GM12878 (cell line): ENCODE results near the gene ATG4A. TPM values are rescaled to one million over a fixed set of nuclear protein-coding genes. Genes with fewer than 3 reads are reported as not detected.

Experiments used
- ATAC-seq: fragments of 200-7000 bp; cut with Tn5 transposase; 3 replicates; pipeline ENCODE4 v1.9.1; 2020; ENCODE audit warnings: mild to moderate bottlenecking, moderate library complexity
- BruUV-seq: library from RNA; stranded (reverse); fragments of 400-500 nt; replicated peaks from 2 replicates; lab custom pipeline; 2021; lab: Mats Ljungman, UMichigan
- CTCF ChIA-PET: fragments of 300-600 bp; sonication (Branson Sonifier 250); formaldehyde crosslinking; extraction: SDS; loops from one replicate; lab custom pipeline; 2021; ENCODE audit warnings: inconsistent platforms; lab: Yijun Ruan, JAX
- POLR2A ChIA-PET: fragments of 350-600 bp; formaldehyde crosslinking; extraction: SDS; loops from one replicate; lab custom pipeline; 2021; ENCODE audit warnings: inconsistent platforms; lab: Charles Lee
- RAD21 ChIA-PET: fragments of 300-600 bp; sonication (Branson Sonifier 250); formaldehyde crosslinking; loops from one replicate; lab custom pipeline; 2023; ENCODE audit warnings: antibody characterized with exemption; ENCODE audit not compliant: unreplicated experiment; lab: Charles Lee
- SMC1A ChIA-PET: fragments of 300-600 bp; sonication (Branson Sonifier 250); formaldehyde crosslinking; loops from one replicate; lab custom pipeline; 2023; ENCODE audit not compliant: unreplicated experiment, uncharacterized antibody; lab: Charles Lee
- DNase-seq: peaks from one replicate; pipeline ENCODE4 v3.0.0-alpha.2; 2011; ENCODE audit warnings: low read depth, low spot score
- FAIRE-seq: peaks from 3 replicates; lab custom pipeline; 2011; peaks lifted over from hg19 to GRCh38; lab: Jason Lieb, UNC
- H2AFZ ChIP-seq: 2 replicates; pipeline ENCODE4 v1.6.0; 2011; ENCODE audit warnings: low read depth, low read length, control low read depth; ENCODE audit not compliant: control insufficient read depth
- H3K27ac ChIP-seq: 2 replicates; pipeline ENCODE4 v1.5.1; 2011; ENCODE audit warnings: control low read depth; ENCODE audit not compliant: control insufficient read depth, insufficient read depth
- H3K27me3 ChIP-seq, 2 experiments: replicated peaks in 1 of 2; 2 replicates each; pipeline versions ENCODE4 v1.6.0 to v1.6.1; 2011; ENCODE audit warnings: low read length in 1 of 2; ENCODE audit not compliant: control insufficient read depth in 2 of 2, insufficient read depth in 2 of 2
- H3K36me3 ChIP-seq, 2 experiments: 2 replicates each; pipeline ENCODE4 v1.5.1; 2011; ENCODE audit warnings: low read length in 1 of 2; ENCODE audit not compliant: control insufficient read depth in 2 of 2, insufficient read depth in 2 of 2
- H3K4me1 ChIP-seq: 2 replicates; pipeline ENCODE4 v1.6.1; 2011; ENCODE audit warnings: mild to moderate bottlenecking, low read length, moderate library complexity, mixed read lengths; ENCODE audit not compliant: control insufficient read depth, insufficient read depth
- H3K4me2 ChIP-seq: 2 replicates; pipeline ENCODE4 v1.6.0; 2011; ENCODE audit warnings: control low read depth; ENCODE audit not compliant: control insufficient read depth, insufficient read depth
- H3K4me3 ChIP-seq: fragments of 200-600 bp; sonication (generic); 2 replicates; pipeline ENCODE4 v1.5.1; 2016
- H3K79me2 ChIP-seq: 2 replicates; pipeline ENCODE4 v1.6.0; 2011; ENCODE audit warnings: low read length; ENCODE audit not compliant: control insufficient read depth, insufficient read depth
- H3K9ac ChIP-seq: 2 replicates; pipeline ENCODE4 v1.8.0; 2011; ENCODE audit warnings: low read length, control low read depth, mixed read lengths; ENCODE audit not compliant: control insufficient read depth, insufficient read depth
- H3K9me3 ChIP-seq: replicated peaks from 3 replicates; pipeline ENCODE4 v1.5.1; 2011; ENCODE audit warnings: mild to moderate bottlenecking, low read length; ENCODE audit not compliant: control insufficient read depth, insufficient read depth
- H4K20me1 ChIP-seq: 2 replicates; pipeline ENCODE4 v1.6.0; 2011; ENCODE audit not compliant: control insufficient read depth, insufficient read depth
- ASH2L ChIP-seq: fragments of 300-600, 200-600 bp; sonication (generic); IDR thresholded peaks from 2 replicates; pipeline ENCODE4 v1.6.1; 2017; ENCODE audit warnings: low read depth, mild to moderate bottlenecking, borderline replicate concordance
- CBFB ChIP-seq: IDR thresholded peaks from 2 replicates; pipeline ENCODE4 v1.6.1; 2016; ENCODE audit warnings: antibody characterized with exemption, low read depth
- CHD2 ChIP-seq: IDR thresholded peaks from 2 replicates; pipeline ENCODE4 v1.6.1; 2011; ENCODE audit warnings: low read depth, low read length, improper control_type of control experiment, borderline replicate concordance
- KAT2A ChIP-seq: conservative IDR thresholded peaks from 2 replicates; pipeline ENCODE4 v1.6.1; 2011; ENCODE audit warnings: low read depth, low read length; ENCODE audit not compliant: control insufficient read depth
- PML ChIP-seq: IDR thresholded peaks from 2 replicates; pipeline ENCODE4 v1.6.1; 2012; ENCODE audit warnings: low read length, inconsistent platforms
- RELB ChIP-seq: fragments of 450-650 bp; IDR thresholded peaks from 2 replicates; pipeline ENCODE4 v1.6.1; 2017; ENCODE audit warnings: low read depth, mild to moderate bottlenecking, moderate library complexity
- SREBF2 ChIP-seq: IDR thresholded peaks from 2 replicates; pipeline ENCODE4 v1.6.1; 2012; ENCODE audit warnings: mild to moderate bottlenecking, low read length
- SUZ12 ChIP-seq: fragments of 200-600 bp; sonication (generic); IDR thresholded peaks from one replicate; pipeline ENCODE4 v1.6.1; 2018; ENCODE audit warnings: antibody characterized with exemption, mild to moderate bottlenecking; ENCODE audit not compliant: unreplicated experiment
- WGBS: methylation state at CpG from one replicate; pipeline ENCODE4 v1.1.6; 2016; ENCODE audit warnings: low lambda C conversion rate; ENCODE audit not compliant: insufficient replicate concordance, insufficient coverage; ENCODE audit errors: missing lambda C conversion rate; 5-methylcytosine and 5-hydroxymethylcytosine counted together
- in situ Hi-C: fragments of 300-500 bp; cut with MboI; formaldehyde crosslinking; loops from 9 replicates; pipeline ENCODE4 v1.14.3; 2018; ENCODE audit warnings: mixed read lengths
- intact Hi-C: fragments of 100-400 bp; cut with micrococcal nuclease; formaldehyde crosslinking; loops from one replicate; pipeline ENCODE4 v1.14.2; 2022; ENCODE audit not compliant: unreplicated experiment
- polyA plus RNA-seq, 11 experiments: library from polyadenylated mRNA; depleted of rRNA in 4 of 11; unstranded in 6 of 11; stranded (reverse) in 5 of 11; fragments of >200 nt; fragmentation: Nextera tagmentation in 4 of 11; fragmentation: Illumina TruSeq in 1 of 11; extraction: Ambion mirVana in 4 of 11; extraction: Trizol in 1 of 11; gene quantifications; 1 replicate in 1 of 11; 2 replicates in 10 of 11; pipeline versions ENCODE4 v1.2.1 to v1.2.3, GENCODE V29; 2011 to 2016; ENCODE audit warnings: inconsistent platforms in 2 of 11, missing spikeins in 2 of 11, low read depth in 1 of 11
- total RNA-seq, 4 experiments: library from RNA; depleted of rRNA in 3 of 4; stranded (reverse); fragments of >200 nt in 3 of 4; fragmentation: Illumina TruSeq in 1 of 4; extraction: Trizol in 1 of 4; gene quantifications; 2 replicates each; pipeline versions ENCODE4 v1.2.1 to v1.2.3, GENCODE V29; 2013 to 2021

The ATG4A gene
- total and polyA plus RNA-seq, 10 of the 15 experiments (the other 5 are each of a cell fraction or from before 2014, with no cell fraction given) = 9.1 to 22.0 (median 15.5) TPM

- Histone ChIP-seq H3K4me1 (no peaks in the 10 kb centered on the region), H3K79me2 (peaks cover 14% of the 10 kb centered on the region), H3K9ac (no peak overlapping the region), H4K20me1 (no peaks in the 10 kb centered on the region), H3K36me3 (peaks cover 0 to 4% of the 10 kb centered on the region in 2 experiments; a peak in 1 of 4 replicates), H3K9me3 (no peaks in the 10 kb centered on the region; the same call in 2 of the 3 replicates), H2AFZ (no peak overlapping the region), H3K27me3 (no peaks in the 10 kb centered on the region), H3K27ac (no peak overlapping the region), H3K4me3 (no peak overlapping the region), H3K4me2 (no peak overlapping the region)
- no peak for TF ChIP-seq SUZ12
- no peak for TF ChIP-seq KAT2A
- no peak for TF ChIP-seq ASH2L
- RAD21 ChIA-PET = no interaction called here
- POLR2A ChIA-PET = no interaction called here
- FAIRE-seq (no peak), ATAC-seq (no peak), DNase-seq (no peak)
- intact Hi-C loops (no loop called here), in situ Hi-C loops (no loop called here)
- SMC1A ChIA-PET = no interaction called here
- CTCF ChIA-PET = no interaction called here
- 53% methylated on average over 1 of the region's 1 CpG for WGBS
- no TSS peak for BruUV-seq
These were observed 3.1 kb upstream of the ATG4A start for GRCh38 chrX:108088511-108088910.

- WGBS = 31% methylated on average over 20 of the region's 20 CpGs
- ChIA-PET SMC1A (interaction anchor here (1.1 kb wide), 2 partner anchors 16 to 83 kb away, joined by 3 read pairs; no protein-coding TSS in a partner anchor), RAD21 (no interaction called here), POLR2A (no interaction called here), CTCF (interaction anchor here (1.1 to 1.6 kb wide), 2 partner anchors 48 to 49 kb away, joined by 3 to 4 read pairs; no protein-coding TSS in a partner anchor)
- peak overlapping the region; percentile 80 for H3K9ac ChIP-seq
- intact Hi-C loops = no loop called here
- ATAC-seq (peak; percentile 1; the same call in 1 of the 3 replicates), FAIRE-seq (no peak), DNase-seq (no peak)
- H3K79me2 ChIP-seq = peaks cover 14% of the 10 kb centered on the region
- H3K27me3 ChIP-seq = no peaks in the 10 kb centered on the region
- H3K4me1 ChIP-seq = no peaks in the 10 kb centered on the region
- H3K9me3 ChIP-seq = no peaks in the 10 kb centered on the region; the same call in 2 of the 3 replicates
- peak overlapping the region; percentile 66 for H3K27ac ChIP-seq
- H2AFZ ChIP-seq = peak overlapping the region; percentile 77
- H3K4me2 ChIP-seq = peak overlapping the region; percentile 35; the same call in 1 of the 2 replicates
- in situ Hi-C loops = no loop called here
- H4K20me1 ChIP-seq = no peaks in the 10 kb centered on the region
- TF ChIP-seq PML = peak; percentile 50; the same call in 1 of the 2 replicates
- no peak for TF ChIP-seq SREBF2
- 0 out of 2 replicates have a peak, but pooled peaks have one; percentile 31 for TF ChIP-seq CBFB
- TF ChIP-seq RELB = no peak
- peak; percentile 31; the same call in 1 of the 2 replicates for TF ChIP-seq CHD2
- peak overlapping the region; percentile 77 for H3K4me3 ChIP-seq
- 0 out of 4 replicates have a peak, but pooled peaks cover 0 to 4% of the 10 kb centered on the region in 2 experiments for H3K36me3 ChIP-seq
- BruUV-seq = TSS peak; percentile 89
These were observed 901 bp upstream of the ATG4A start for GRCh38 chrX:108090491-108091263.
